WI38 (cell line): ENCODE results near the gene COP1.

ENCODE experiments used
- H3K4me3 ChIP-seq: 2 replicates; pipeline ENCODE4 v1.5.1; 2011; ENCODE audit warnings: low read depth, mild to moderate bottlenecking, control low read depth, low read length
- CTCF ChIP-seq: IDR thresholded peaks from 2 replicates; pipeline ENCODE4 v1.5.1; 2012; ENCODE audit warnings: low read depth, mild to moderate bottlenecking, control low read depth, low read length

The COP1 gene

GRCh38 chr1:175936736-175937135 is 270.4 kb downstream of the COP1 start:
- no peak for TF ChIP-seq CTCF
- H3K4me3 ChIP-seq, result no peak overlapping the region

DNA sequence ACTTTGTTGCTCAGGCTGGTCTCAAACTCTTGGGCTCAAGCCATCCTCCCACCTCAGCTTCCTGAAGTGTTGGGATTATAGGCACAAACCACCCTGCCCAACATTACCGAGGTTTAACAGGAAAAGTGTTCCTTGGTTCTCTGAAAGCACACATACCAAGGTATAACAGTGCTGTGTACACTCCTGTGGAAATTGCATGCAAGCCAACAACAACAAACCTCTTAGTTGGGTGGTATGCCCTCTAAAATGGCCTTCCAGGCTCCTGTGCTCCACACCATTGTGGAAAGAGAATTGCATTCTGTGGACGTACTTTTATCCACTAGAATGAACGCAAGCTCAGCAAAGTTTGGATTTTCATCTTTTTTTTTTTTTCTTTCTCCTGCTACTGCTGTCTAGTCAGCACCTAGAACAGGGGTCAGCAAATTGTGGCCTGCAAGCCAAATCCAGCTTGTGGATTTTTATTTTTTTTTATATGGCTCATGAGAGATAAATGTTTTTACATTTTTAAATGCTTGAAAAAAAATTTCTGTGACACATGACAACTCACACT is 271.4 kb downstream of the COP1 start:
- TF ChIP-seq CTCF, result no peak
- no peak overlapping the region for H3K4me3 ChIP-seq

- no peak for TF ChIP-seq CTCF
- H3K4me3 ChIP-seq, result no peak overlapping the region
These were observed 271.9 kb downstream of the COP1 start for GRCh38 chr1:175935166-175935565.

DNA sequence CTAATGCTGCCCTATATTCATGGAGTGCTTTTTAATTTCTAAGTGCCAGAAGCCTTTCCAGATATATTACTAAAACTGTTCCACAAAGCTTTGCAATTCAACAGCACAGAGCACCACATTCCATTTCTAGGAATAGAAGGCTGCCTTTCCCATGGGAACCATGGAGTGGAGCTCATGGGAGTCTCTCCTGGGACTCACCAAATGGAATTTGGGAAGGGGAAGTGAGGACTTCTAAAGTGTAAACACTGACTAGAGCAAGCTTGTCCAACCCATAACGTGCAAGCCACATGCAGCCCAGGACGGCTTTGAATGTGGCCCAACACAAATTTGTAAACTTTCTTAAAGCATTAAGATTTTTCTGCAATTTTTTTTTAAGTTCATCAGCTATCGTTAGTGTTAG is 273.3 kb downstream of the COP1 start:
- H3K4me3 ChIP-seq, result no peak overlapping the region
- no peak for TF ChIP-seq CTCF

- H3K4me3 ChIP-seq, result no peak overlapping the region
- TF ChIP-seq CTCF, result no peak
These were observed 279.1 kb downstream of the COP1 start for GRCh38 chr1:175927944-175928343.

- no peak for TF ChIP-seq CTCF
- no peak overlapping the region for H3K4me3 ChIP-seq
These were observed 284.7 kb downstream of the COP1 start for GRCh38 chr1:175922254-175922881.

DNA sequence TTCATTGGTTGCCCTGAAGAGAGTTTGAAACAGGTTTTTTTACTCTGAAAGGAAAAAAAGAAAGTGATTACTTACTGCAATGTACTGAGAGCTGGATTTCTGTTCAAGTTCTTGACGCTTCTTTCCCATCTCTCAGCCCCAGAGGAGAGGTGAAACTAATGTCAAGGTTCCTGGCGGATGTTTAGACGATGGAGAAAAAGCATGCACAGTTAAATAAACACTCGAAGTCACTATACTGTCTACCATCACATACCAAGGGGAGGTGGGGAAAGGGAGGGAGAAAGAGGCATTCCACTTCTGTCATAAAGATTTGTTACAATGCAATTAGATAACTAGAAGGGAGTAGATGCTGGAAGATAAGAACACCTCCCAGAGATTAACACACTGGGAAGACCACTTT is 286.7 kb downstream of the COP1 start:
- peak overlapping the region; percentile 28 for H3K4me3 ChIP-seq
- no peak for TF ChIP-seq CTCF
